Measurements from ENCODE around the gene AKAP13.
A peak's percentile ranks its signal among the peaks of the same experiment; 100 is the strongest.

AKAP13 gene

DNA sequence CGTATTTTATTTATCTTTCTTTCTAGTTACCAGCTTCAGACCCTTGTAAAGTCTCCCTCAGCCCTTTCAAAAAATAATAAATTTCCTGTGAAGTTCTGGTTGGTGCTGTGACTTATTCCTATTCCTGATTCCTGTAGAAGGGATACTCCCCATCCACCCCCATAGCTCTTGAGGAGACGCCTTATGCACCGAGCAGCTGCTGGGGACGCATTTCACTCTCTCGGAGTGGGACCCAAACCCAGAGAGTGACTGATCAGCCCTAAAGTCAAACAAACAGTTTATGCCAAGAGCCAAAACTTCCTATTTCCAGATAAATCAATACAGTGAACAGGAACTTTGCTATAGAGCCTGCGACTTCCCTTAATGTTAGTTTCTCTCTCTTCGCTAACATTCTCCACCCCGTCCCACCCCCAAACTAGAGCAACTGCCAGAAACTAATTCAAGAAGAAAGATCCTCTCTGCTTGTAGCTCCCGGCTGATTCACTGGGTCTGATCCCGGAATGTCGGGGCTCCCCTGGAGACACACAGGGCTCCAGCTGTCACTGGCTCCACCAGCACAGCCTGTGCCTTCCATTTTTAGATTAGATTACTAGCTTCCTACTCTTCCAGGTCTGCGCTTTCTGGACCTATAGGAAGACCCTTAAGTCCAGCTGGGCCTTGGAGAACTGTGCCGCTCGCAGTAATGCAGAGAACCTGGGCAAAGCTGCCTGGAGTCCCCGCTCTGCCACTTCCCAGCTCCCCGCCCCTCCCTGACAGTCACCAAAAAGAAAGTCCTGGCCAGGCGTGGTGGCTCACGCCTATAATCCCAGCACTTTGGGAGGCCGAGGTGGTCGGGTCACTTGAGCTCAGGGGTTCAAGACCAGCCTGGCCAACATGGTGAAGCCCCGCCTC, 369.1 kb downstream of the AKAP13 start:
- TF ChIP-seq ZEB2 (tag by site-specific recombination; IDR thresholded peaks at IDR 0.05) (no peak), ZNF530 (tag by site-specific recombination; IDR thresholded peaks at IDR 0.05; ENCODE audit: low read depth) (no peak), ZBTB7A (tag by site-specific recombination; IDR thresholded peaks at IDR 0.05; ENCODE audit: low read depth) (no peak), ZNF791 (tag by site-specific recombination; IDR thresholded peaks at IDR 0.05) (no peak), WT1 (tag by site-specific recombination; IDR thresholded peaks at IDR 0.05) (no peak), SALL2 (tag by site-specific recombination; IDR thresholded peaks at IDR 0.05; ENCODE audit: borderline replicate concordance) (no peak), MEIS1 (CRISPR knock-in tag; IDR thresholded peaks at IDR 0.05; ENCODE audit: borderline replicate concordance) (no peak)
- POLR2A ChIA-PET: interaction anchor here (1.2 kb wide), 1 partner anchor 44 kb away, joined by 5 read pairs; the partner anchor contains the start of gene KLHL25
- no peak overlapping the region for H3K4me3 ChIP-seq (ENCODE audit: low read depth, low read length)
- no peaks in the 10 kb centered on the region for H3K4me1 ChIP-seq (ENCODE audit: control insufficient read depth, insufficient read depth, low read length)
- H3K36me3 ChIP-seq (ENCODE audit: control insufficient read depth in 2 of 2, insufficient read depth in 1 of 2, low read length in 2 of 2): peaks cover 3 to 44% of the 10 kb centered on the region in 2 experiments; a peak in 2 of 3 replicates
- H3K27ac ChIP-seq (ENCODE audit: extremely low read depth, low read depth, low read length): no peak overlapping the region
- no peaks in the 10 kb centered on the region for H3K9me3 ChIP-seq (ENCODE audit: control insufficient read depth, insufficient read depth, low read depth, low read length)
- CTCF ChIA-PET: interaction anchor here (1.0 to 1.3 kb wide), 4 partner anchors 9 to 262 kb away, joined by 3 to 4 read pairs (median 4); no protein-coding TSS in a partner anchor

DNA sequence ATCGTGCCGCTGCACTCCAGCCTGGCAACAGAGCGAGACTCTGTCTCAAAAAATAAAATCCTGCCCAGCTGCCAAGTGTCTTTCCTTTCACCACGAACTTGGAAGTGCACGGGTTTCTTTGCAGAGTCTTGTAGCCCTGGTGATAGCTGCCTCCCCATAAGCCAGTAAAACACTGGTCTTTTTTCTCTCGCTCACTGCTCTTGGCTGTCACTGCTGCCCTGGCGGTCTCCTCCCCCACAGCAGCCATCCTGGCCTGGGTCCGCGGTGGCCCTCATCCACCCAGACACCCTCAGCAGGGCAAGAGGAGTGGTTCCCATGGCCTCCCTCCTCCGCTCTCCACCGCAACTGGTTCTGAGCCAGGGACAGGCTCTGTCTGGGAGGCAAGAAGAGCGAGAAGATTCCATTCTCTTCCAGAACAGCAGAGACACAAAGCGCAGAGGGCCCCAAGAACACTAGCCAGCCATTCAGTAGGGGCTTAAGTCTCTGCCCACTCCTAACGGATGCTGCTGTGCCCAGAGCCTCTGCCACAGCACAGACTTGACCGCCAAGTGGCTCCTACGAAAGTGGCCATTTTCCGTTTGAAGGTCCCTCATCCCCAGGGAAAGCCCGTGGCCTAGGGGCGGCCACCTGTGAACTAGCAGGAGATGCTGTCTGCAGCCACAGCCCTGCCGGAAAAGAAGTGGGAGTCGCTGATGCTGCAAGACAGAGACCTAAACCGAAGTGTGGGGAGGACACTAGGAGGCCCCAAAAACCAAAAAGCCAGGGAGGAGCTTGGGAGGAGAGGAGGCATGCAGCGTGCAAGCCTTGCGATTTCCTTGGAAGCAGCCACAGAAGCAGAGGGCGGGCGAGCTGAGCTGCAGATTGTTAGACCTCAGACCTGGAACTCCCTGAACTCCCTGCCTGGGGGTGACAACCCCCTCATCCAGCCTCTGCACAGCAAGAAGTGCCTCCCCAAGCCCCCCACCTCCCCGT, 370.2 kb downstream of the AKAP13 start:
- no peak overlapping the region for H3K4me3 ChIP-seq (ENCODE audit: low read depth, low read length)
- no peak overlapping the region for H3K27ac ChIP-seq (ENCODE audit: extremely low read depth, low read depth, low read length)
- peaks cover 3 to 33% of the 10 kb centered on the region in 2 experiments; a peak in 1 of 3 replicates for H3K36me3 ChIP-seq (ENCODE audit: control insufficient read depth in 2 of 2, insufficient read depth in 1 of 2, low read length in 2 of 2)
- ChIA-PET CTCF (interaction anchor here (1.3 kb wide), 1 partner anchor 10 kb away, joined by 3 read pairs; no protein-coding TSS in a partner anchor), POLR2A (no interaction called here)
- no peaks in the 10 kb centered on the region for H3K4me1 ChIP-seq (ENCODE audit: control insufficient read depth, insufficient read depth, low read length)
- no peaks in the 10 kb centered on the region for H3K9me3 ChIP-seq (ENCODE audit: control insufficient read depth, insufficient read depth, low read depth, low read length)
- TF ChIP-seq, protein P1, sequence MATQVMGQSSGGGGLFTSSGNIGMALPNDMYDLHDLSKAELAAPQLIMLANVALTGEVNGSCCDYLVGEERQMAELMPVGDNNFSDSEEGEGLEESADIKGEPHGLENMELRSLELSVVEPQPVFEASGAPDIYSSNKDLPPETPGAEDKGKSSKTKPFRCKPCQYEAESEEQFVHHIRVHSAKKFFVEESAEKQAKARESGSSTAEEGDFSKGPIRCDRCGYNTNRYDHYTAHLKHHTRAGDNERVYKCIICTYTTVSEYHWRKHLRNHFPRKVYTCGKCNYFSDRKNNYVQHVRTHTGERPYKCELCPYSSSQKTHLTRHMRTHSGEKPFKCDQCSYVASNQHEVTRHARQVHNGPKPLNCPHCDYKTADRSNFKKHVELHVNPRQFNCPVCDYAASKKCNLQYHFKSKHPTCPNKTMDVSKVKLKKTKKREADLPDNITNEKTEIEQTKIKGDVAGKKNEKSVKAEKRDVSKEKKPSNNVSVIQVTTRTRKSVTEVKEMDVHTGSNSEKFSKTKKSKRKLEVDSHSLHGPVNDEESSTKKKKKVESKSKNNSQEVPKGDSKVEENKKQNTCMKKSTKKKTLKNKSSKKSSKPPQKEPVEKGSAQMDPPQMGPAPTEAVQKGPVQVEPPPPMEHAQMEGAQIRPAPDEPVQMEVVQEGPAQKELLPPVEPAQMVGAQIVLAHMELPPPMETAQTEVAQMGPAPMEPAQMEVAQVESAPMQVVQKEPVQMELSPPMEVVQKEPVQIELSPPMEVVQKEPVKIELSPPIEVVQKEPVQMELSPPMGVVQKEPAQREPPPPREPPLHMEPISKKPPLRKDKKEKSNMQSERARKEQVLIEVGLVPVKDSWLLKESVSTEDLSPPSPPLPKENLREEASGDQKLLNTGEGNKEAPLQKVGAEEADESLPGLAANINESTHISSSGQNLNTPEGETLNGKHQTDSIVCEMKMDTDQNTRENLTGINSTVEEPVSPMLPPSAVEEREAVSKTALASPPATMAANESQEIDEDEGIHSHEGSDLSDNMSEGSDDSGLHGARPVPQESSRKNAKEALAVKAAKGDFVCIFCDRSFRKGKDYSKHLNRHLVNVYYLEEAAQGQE (tag by site-specific recombination; IDR thresholded peaks at IDR 0.05): no peak
- no peak for TF ChIP-seq ZNF626 (tag by site-specific recombination; IDR thresholded peaks at IDR 0.05)

DNA sequence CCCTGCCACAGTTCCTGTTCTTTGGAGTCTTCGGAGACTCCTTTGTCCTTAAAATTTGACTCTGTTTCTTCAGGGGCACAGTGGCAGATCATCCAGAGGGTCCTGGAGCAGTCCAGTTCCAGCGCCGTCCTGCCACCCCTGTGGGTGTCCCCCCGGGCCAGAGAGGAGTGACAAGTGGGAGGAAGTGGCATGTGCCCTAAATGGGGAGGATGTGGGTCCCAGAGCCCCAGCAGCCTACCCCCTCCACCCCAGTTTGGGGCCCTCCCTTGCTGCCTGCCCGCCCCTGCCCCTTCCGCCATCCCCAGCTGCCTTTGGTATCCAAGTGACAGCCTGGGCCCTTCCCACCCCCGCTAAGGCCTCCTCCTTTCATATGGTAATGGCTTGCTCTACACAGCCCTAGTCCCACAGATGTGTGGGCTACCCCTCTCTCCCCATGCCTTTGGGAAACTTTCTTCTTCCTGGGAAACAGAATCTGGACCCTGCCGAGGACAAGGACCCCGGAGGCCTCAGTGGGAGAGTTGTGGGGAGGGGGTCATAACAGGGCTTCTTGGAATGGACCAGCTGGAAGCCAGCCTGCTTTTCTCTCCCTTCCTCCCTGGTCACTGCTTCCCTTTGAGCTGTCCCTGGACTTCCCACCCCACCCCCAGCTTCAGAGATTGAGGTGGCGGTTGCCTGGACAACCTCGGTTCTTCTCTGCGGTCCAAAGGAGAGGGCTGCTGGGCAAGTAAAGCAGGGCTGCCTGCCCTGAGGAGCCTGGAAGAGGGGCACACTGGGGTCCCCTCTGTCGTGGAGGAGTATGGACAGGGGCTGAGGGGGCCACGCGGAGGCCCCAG, 371.1 kb downstream of the AKAP13 start:
- Histone ChIP-seq H3K9me3 (ENCODE audit: control insufficient read depth, insufficient read depth, low read depth, low read length) (no peaks in the 10 kb centered on the region), H3K36me3 (ENCODE audit: control insufficient read depth in 2 of 2, insufficient read depth in 1 of 2, low read length in 2 of 2) (peaks cover 3 to 25% of the 10 kb centered on the region in 2 experiments; a peak in 1 of 3 replicates), H3K27ac (ENCODE audit: extremely low read depth, low read depth, low read length) (no peak overlapping the region), H3K4me3 (ENCODE audit: low read depth, low read length) (no peak overlapping the region), H3K4me1 (ENCODE audit: control insufficient read depth, insufficient read depth, low read length) (no peaks in the 10 kb centered on the region)
- CTCF ChIA-PET: no interaction called here
- POLR2A ChIA-PET: no interaction called here
- TF ChIP-seq, protein P2, sequence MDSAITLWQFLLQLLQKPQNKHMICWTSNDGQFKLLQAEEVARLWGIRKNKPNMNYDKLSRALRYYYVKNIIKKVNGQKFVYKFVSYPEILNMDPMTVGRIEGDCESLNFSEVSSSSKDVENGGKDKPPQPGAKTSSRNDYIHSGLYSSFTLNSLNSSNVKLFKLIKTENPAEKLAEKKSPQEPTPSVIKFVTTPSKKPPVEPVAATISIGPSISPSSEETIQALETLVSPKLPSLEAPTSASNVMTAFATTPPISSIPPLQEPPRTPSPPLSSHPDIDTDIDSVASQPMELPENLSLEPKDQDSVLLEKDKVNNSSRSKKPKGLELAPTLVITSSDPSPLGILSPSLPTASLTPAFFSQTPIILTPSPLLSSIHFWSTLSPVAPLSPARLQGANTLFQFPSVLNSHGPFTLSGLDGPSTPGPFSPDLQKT (IDR thresholded peaks at IDR 0.05; ENCODE audit: borderline replicate concordance, low read depth, low read length): no peak
- TF ChIP-seq EGR2 (tag by site-specific recombination; IDR thresholded peaks at IDR 0.05; ENCODE audit: low read depth) (peak; percentile 47; the same call in 1 of the 2 replicates), HOXD13 (CRISPR knock-in tag; IDR thresholded peaks at IDR 0.05; ENCODE audit: borderline replicate concordance) (no peak), ZFHX2 (tag by site-specific recombination; conservative IDR thresholded peaks at IDR 0.05) (peak; percentile 29)

Measured in HEK293 (cell line).